Small intestine (tissue), 16 donors: ENCODE data around the gene ADI1. TPM values are rescaled to one million over a fixed set of nuclear protein-coding genes. Genes with fewer than 3 reads are reported as not detected.
A peak's percentile ranks its signal among the peaks of the same experiment; 100 is the strongest.

Experiments
- DNase-seq, 2 donors: peaks; one replicate each; pipeline versions ENCODE4 v3.0.0 to v3.0.0-alpha.2; 2013
- FAIRE-seq: peaks from 2 replicates; lab custom pipeline; 2012; peaks lifted over from hg19 to GRCh38; lab: Jason Lieb, UNC
- H3K27ac ChIP-seq, 3 donors: one replicate each; pipeline ENCODE4 v1.5.1; 2013; ENCODE audit warnings: low read length in 2 of 3, mild to moderate bottlenecking in 2 of 3, control low read depth in 1 of 3, inconsistent platforms in 1 of 3, low read depth in 1 of 3, moderate library complexity in 1 of 3
- H3K27me3 ChIP-seq, 3 donors: one replicate each; pipeline ENCODE4 v1.6.1; 2013; ENCODE audit warnings: low read length in 3 of 3, inconsistent platforms in 1 of 3; ENCODE audit not compliant: control insufficient read depth in 3 of 3, insufficient read depth in 3 of 3
- H3K36me3 ChIP-seq, 3 donors: one replicate each; pipeline ENCODE4 v1.6.1; 2013; ENCODE audit warnings: low read length in 3 of 3, inconsistent platforms in 1 of 3, low read depth in 1 of 3, mild to moderate bottlenecking in 1 of 3, moderate library complexity in 1 of 3; ENCODE audit not compliant: control insufficient read depth in 3 of 3, insufficient read depth in 2 of 3
- H3K4me1 ChIP-seq, 3 donors: one replicate each; pipeline ENCODE4 v1.6.1; 2013; ENCODE audit warnings: low read length in 2 of 3, inconsistent platforms in 1 of 3, low read depth in 1 of 3, mild to moderate bottlenecking in 1 of 3, moderate library complexity in 1 of 3; ENCODE audit not compliant: control insufficient read depth in 3 of 3, insufficient read depth in 2 of 3
- H3K4me3 ChIP-seq, 3 donors: one replicate each; pipeline ENCODE4 v1.5.1; 2013; ENCODE audit warnings: low read length in 3 of 3, control low read depth in 1 of 3, inconsistent platforms in 1 of 3, low read depth in 1 of 3, mild to moderate bottlenecking in 1 of 3, moderate library complexity in 1 of 3
- H3K9me3 ChIP-seq, 2 donors: one replicate each; pipeline ENCODE4 v1.6.1; 2013; ENCODE audit warnings: low read depth in 1 of 2, low read length in 1 of 2; ENCODE audit not compliant: control insufficient read depth in 2 of 2, insufficient read depth in 1 of 2
- WGBS, 3 donors: extraction: QIAGEN DNeasy Blood & Tissue Kit; methylation state at CpG; one replicate each; pipeline ENCODE4 v1.1.7; 2013; 5-methylcytosine and 5-hydroxymethylcytosine counted together
- long read RNA-seq, 10 donors: transcript quantifications; one replicate each; lab custom pipeline, GENCODE V29; 2026
- polyA plus RNA-seq, 4 donors: library from polyadenylated mRNA; stranded (reverse) in 3 of 4; unstranded in 1 of 4; fragments of 200-250 nt in 3 of 4; fragments of 120-200 nt in 1 of 4; gene quantifications; one replicate each; pipeline versions ENCODE4 v1.2.1 to v1.2.3, GENCODE V29; 2013
- donor health status: healthy with polysubstance abuse.
- donor health status: control.
- donor health status: control.
- donor health status: Bipolar disorder and iron deficiency.
- donor health status: healthy.

ADI1 gene
- polyA plus RNA-seq: 100 to 1,000 TPM in 2 of 4 donors, 10 to 100 TPM in 2; 65.4 to 615 (median 197) TPM
- long read RNA-seq, donor 1: 0 reads
- long read RNA-seq, donor 2, transcript ADI1-201 (4 exons, 2,391 nt): major isoform, 17 of 18 reads
- long read RNA-seq, donor 2, partial matches to known transcripts: 0 of 18 reads
- long read RNA-seq, donor 2, other reads (novel, unspliced or antisense): 0 of 18 reads
- long read RNA-seq, donor 3, transcript ADI1-201 (4 exons, 2,391 nt): major isoform, 37 of 37 reads
- long read RNA-seq, donor 3, partial matches to known transcripts: 0 of 37 reads
- long read RNA-seq, donor 3, other reads (novel, unspliced or antisense): 0 of 37 reads
- long read RNA-seq, donor 4, partial matches to known transcripts: 0 of 4 reads
- long read RNA-seq, donor 4, other reads (novel, unspliced or antisense): 0 of 4 reads
- long read RNA-seq, donor 5, transcript ADI1-201 (4 exons, 2,391 nt): major isoform, 17 of 17 reads
- long read RNA-seq, donor 5, partial matches to known transcripts: 0 of 17 reads
- long read RNA-seq, donor 5, other reads (novel, unspliced or antisense): 0 of 17 reads
- long read RNA-seq, donor 6, transcript ADI1-201 (4 exons, 2,391 nt): major isoform, 44 of 44 reads
- long read RNA-seq, donor 6, partial matches to known transcripts: 0 of 44 reads
- long read RNA-seq, donor 6, other reads (novel, unspliced or antisense): 0 of 44 reads
- long read RNA-seq, donor 7: 0 reads
- long read RNA-seq, donor 8, transcript ADI1-201 (4 exons, 2,391 nt): major isoform, 5 of 5 reads
- long read RNA-seq, donor 8, partial matches to known transcripts: 0 of 5 reads
- long read RNA-seq, donor 8, other reads (novel, unspliced or antisense): 0 of 5 reads
- long read RNA-seq, donor 9, transcript ADI1-201 (4 exons, 2,391 nt): major isoform, 9 of 9 reads
- long read RNA-seq, donor 9, partial matches to known transcripts: 0 of 9 reads
- long read RNA-seq, donor 9, other reads (novel, unspliced or antisense): 0 of 9 reads
- long read RNA-seq, donor 10, transcript ADI1-201 (4 exons, 2,391 nt): major isoform, 63 of 63 reads
- long read RNA-seq, donor 10, partial matches to known transcripts: 0 of 63 reads
- long read RNA-seq, donor 10, other reads (novel, unspliced or antisense): 0 of 63 reads

GRCh38 chr2:3519255-3520205 is at the start of gene ADI1:
TSS of gene ADI1 (minus strand) at chr2:3519531. CDS start at chr2:3519487, 44 bp downstream.
- H3K4me3 ChIP-seq: peak within 1 kb of the TSS; percentile 72 to 82 (median 79)
- WGBS, 3 donors: 2 to 4% (median 3%) methylated on average over 63 to 76 of the region's 76 CpGs
- DNase-seq (peak; percentile 80 to 91), FAIRE-seq (no peak)
- H3K27me3 ChIP-seq: no peaks in the 10 kb centered on the region
- H3K4me1 ChIP-seq: peaks cover 7 to 8% (median 8%) of the 10 kb centered on the region in 3 donors
- H3K36me3 ChIP-seq: peaks cover 0 to 7% (median 0%) of the 10 kb centered on the region in 3 donors
- H3K9me3 ChIP-seq: peaks cover 0 to 12% of the 10 kb centered on the region in 2 donors
- H3K27ac ChIP-seq: peak within 1 kb of the TSS; percentile 90 to 97 (median 91)

- Histone ChIP-seq H3K27ac (no peak overlapping the region), H3K9me3 (no peaks in the 10 kb centered on the region), H3K4me1 (no peaks in the 10 kb centered on the region), H3K4me3 (no peak overlapping the region), H3K27me3 (no peaks in the 10 kb centered on the region), H3K36me3 (peaks cover 0 to 4% (median 0%) of the 10 kb centered on the region in 3 donors)
- FAIRE-seq: no peak
- WGBS, 3 donors: 95 to 98% (median 96%) methylated on average over 9 of the region's 9 CpGs
- DNase-seq: no peak
These were observed 47.5 kb upstream of the ADI1 start for GRCh38 chr2:3566806-3567205.

GRCh38 chr2:3565117-3565516 is 45.8 kb upstream of the ADI1 start:
- Histone ChIP-seq H3K27ac (no peak overlapping the region), H3K4me3 (no peak overlapping the region), H3K4me1 (no peaks in the 10 kb centered on the region), H3K36me3 (peaks cover 0 to 4% (median 0%) of the 10 kb centered on the region in 3 donors), H3K27me3 (no peaks in the 10 kb centered on the region), H3K9me3 (no peaks in the 10 kb centered on the region)
- DNase-seq (no peak), FAIRE-seq (no peak)
- 74 to 90% (median 81%) methylated on average over 6 of the region's 6 CpGs for WGBS, 3 donors

- 83 to 90% (median 87%) methylated on average over 5 of the region's 5 CpGs for WGBS, 3 donors
- Histone ChIP-seq H3K9me3 (no peaks in the 10 kb centered on the region), H3K27me3 (no peaks in the 10 kb centered on the region), H3K36me3 (peaks cover 0 to 4% (median 0%) of the 10 kb centered on the region in 3 donors), H3K4me1 (peaks cover 0 to 2% (median 0%) of the 10 kb centered on the region in 3 donors), H3K27ac (no peak overlapping the region), H3K4me3 (no peak overlapping the region)
- no peak for DNase-seq
- FAIRE-seq: no peak
These were observed 44.2 kb upstream of the ADI1 start for GRCh38 chr2:3563521-3563976.

- H3K9me3 ChIP-seq: no peaks in the 10 kb centered on the region
- H3K27ac ChIP-seq: peak within 1 kb of the TSS; percentile 85 to 97 (median 96)
- peaks cover 9 to 22% (median 10%) of the 10 kb centered on the region in 3 donors for H3K36me3 ChIP-seq
- FAIRE-seq (no peak), DNase-seq (peak; percentile 98 to 100)
- WGBS, 3 donors: 0 to 1% (median 1%) methylated on average over 57 to 67 of the region's 67 CpGs
- H3K4me1 ChIP-seq: peaks cover 0 to 8% (median 2%) of the 10 kb centered on the region in 3 donors
- peak within 1 kb of the TSS; percentile 71 to 92 (median 79) for H3K4me3 ChIP-seq
- H3K27me3 ChIP-seq: no peaks in the 10 kb centered on the region
These were observed 39.1 kb upstream of the ADI1 start, which contains the start of gene RNASEH1 for GRCh38 chr2:3558205-3559014. TSS of gene RNASEH1 (minus strand) at chr2:3558333. CDS start at chr2:3558260, 73 bp downstream.

GRCh38 chr2:3557639-3558204 is 38.4 kb upstream of the ADI1 start:
- Histone ChIP-seq H3K4me1 (peaks cover 0 to 8% (median 2%) of the 10 kb centered on the region in 3 donors), H3K27me3 (no peaks in the 10 kb centered on the region), H3K36me3 (peaks cover 9 to 28% (median 10%) of the 10 kb centered on the region in 3 donors), H3K9me3 (no peaks in the 10 kb centered on the region), H3K4me3 (peak overlapping the region; percentile 71 to 92 (median 79)), H3K27ac (peak overlapping the region; percentile 74 to 97 (median 96))
- WGBS, 3 donors: 0 to 1% (median 0%) methylated on average over 39 to 40 of the region's 40 CpGs
- DNase-seq (peak in 1 of 2 donors; percentile 9), FAIRE-seq (no peak)
